GM15510 (cell line): ENCODE data around the gene NT5DC4.

Experiments used
- POLR2A ChIP-seq: IDR thresholded peaks from 3 replicates; pipeline ENCODE4 v1.6.1; 2011; ENCODE audit warnings: borderline replicate concordance; ENCODE audit not compliant: insufficient read length; ENCODE audit errors: extremely low read depth

NT5DC4 gene

GRCh38 chr2:112712903-112713584, 7.8 kb upstream of the NT5DC4 start:
- no peak for TF ChIP-seq POLR2A

GRCh38 chr2:112713585-112713925, 7.3 kb upstream of the NT5DC4 start:
- TF ChIP-seq POLR2A: no peak

GRCh38 chr2:112713926-112714325, 6.9 kb upstream of the NT5DC4 start:
- no peak for TF ChIP-seq POLR2A

GRCh38 chr2:112714331-112714730, 6.5 kb upstream of the NT5DC4 start:
- TF ChIP-seq POLR2A: no peak

- no peak for TF ChIP-seq POLR2A
Measured at GRCh38 chr2:112714836-112715631, 5.8 kb upstream of the NT5DC4 start.

GRCh38 chr2:112718863-112719370, 1.9 kb upstream of the NT5DC4 start:
- TF ChIP-seq POLR2A: no peak

- no peak for TF ChIP-seq POLR2A
Measured at GRCh38 chr2:112721819-112722522, 1.2 kb downstream of the NT5DC4 start.

- no peak for TF ChIP-seq POLR2A
Measured at GRCh38 chr2:112722816-112723546, 2.2 kb downstream of the NT5DC4 start.

GRCh38 chr2:112723547-112723940, 2.7 kb downstream of the NT5DC4 start:
- no peak for TF ChIP-seq POLR2A

GRCh38 chr2:112723995-112724394, 3.2 kb downstream of the NT5DC4 start:
- no peak for TF ChIP-seq POLR2A

GRCh38 chr2:112724591-112725525, 4.0 kb downstream of the NT5DC4 start:
- no peak for TF ChIP-seq POLR2A

GRCh38 chr2:112725545-112726457, 5.0 kb downstream of the NT5DC4 start:
- TF ChIP-seq POLR2A: no peak
